Right ventricle myocardium inferior (tissue), 1 donor: Measurements from ENCODE around the gene KRT81. TPM values are rescaled to one million over a fixed set of nuclear protein-coding genes. Genes with fewer than 3 reads are reported as not detected.
"Not testable (repeated sequence)": the region's sequence is repeated elsewhere in the genome, so short reads cannot be mapped to it uniquely, and the experiment has no call there.

Source experiments
- ATAC-seq: fragments of 200-7000 bp; cut with Tn5 transposase; one replicate; pipeline ENCODE4 v1.9.1; 2020; ENCODE audit warnings: mild to moderate bottlenecking, moderate library complexity
- DNase-seq: peaks from one replicate; pipeline ENCODE4 v3.0.0; 2021; ENCODE audit errors: missing footprints
- intact Hi-C: fragments of 100-400 bp; cut with DNase I; formaldehyde crosslinking; loops from one replicate; pipeline ENCODE4 v1.11.0; 2022
- total RNA-seq: library from RNA; stranded (reverse); fragmentation: NEBNext Ultra II Directional; extraction: Animal tissue kit (Norgen Biotek cat#: 25700); gene quantifications from one replicate; pipeline ENCODE4 v1.2.1, GENCODE V29; 2021
- donor health status: DM: no; HTN: yes; CAD: no; lungs with severe emphysema.

The KRT81 gene
- total RNA-seq, 1 donor from 2014 or later, result not detected

- ATAC-seq, DNase-seq, intact Hi-C loops: not testable (repeated sequence)
Observed at GRCh38 chr12:52302242-52302914, 11.0 kb upstream of the KRT81 start.

DNA sequence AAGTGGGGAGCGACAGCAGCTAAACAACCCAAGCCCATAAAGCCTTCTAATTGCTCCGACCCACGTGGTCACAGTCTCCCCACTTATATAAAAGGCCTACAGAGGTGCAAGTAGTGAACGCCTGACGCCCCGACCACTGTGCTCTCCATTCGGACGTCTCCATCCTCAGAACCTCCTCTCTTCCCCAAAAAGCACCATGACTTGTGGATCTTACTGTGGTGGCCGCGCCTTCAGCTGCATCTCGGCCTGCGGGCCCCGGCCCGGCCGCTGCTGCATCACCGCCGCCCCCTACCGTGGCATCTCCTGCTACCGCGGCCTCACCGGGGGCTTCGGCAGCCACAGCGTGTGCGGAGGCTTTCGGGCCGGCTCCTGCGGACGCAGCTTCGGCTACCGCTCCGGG, 10.4 kb upstream of the KRT81 start:
- ATAC-seq, intact Hi-C loops: not testable (repeated sequence)
- peak; percentile 6 for DNase-seq

GRCh38 chr12:52300796-52301691, 9.7 kb upstream of the KRT81 start:
- ATAC-seq (no peak), DNase-seq (peak; percentile 11)
- intact Hi-C loops, result no loop called here

DNA sequence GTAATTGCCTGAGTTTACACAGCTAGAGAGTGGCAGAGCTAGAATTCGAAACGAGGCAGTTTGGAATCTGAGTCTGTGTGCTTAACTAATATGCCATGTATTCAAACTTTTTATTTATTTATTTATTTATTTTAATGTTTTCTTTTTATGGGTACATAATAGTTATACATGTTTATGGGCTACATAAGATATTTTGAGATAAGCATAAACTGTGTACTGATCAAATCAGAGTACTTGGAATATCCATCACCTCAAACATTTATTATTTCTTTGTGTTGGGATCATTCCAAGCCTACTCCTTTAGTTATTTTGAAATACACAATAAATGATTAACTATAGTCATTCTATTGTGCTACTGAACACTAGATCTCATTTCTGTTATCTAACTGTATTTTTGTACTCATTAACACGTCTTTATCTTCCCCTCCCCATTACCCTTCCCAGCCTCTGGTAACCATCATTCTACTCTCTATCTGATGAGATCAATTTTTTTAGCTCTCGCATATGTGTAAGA, 7.4 kb upstream of the KRT81 start:
- intact Hi-C loops, result no loop called here
- no peak for DNase-seq
- ATAC-seq, result no peak

- peak; percentile 4 for DNase-seq
- ATAC-seq, result no peak
- intact Hi-C loops, result no loop called here
Observed at GRCh38 chr12:52296572-52297215, 5.4 kb upstream of the KRT81 start.

DNA sequence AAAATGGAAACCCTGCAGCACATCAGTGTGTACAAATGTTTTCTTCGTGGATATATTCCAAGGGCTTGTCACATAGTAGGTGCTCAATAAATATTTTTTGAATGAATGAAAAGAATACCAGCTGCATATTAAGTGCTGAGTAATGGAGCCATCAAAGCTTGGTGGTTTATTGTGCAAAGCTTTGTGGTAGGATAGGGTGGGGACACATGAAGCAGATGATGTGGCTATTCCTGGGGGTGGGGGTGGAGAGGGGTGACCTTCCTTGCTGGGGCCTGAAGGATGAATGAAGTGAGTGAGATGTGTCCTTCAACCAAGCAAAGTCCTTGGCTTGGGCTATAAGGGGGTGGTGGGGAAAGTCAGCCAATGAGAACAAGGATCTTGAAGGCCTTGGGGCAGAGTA, 4.3 kb upstream of the KRT81 start:
- no peak for DNase-seq
- intact Hi-C loops, result no loop called here
- ATAC-seq, result no peak

- ATAC-seq (no peak), DNase-seq (no peak)
- intact Hi-C loops, result no loop called here
Observed at GRCh38 chr12:52294803-52295202, 3.5 kb upstream of the KRT81 start.

DNA sequence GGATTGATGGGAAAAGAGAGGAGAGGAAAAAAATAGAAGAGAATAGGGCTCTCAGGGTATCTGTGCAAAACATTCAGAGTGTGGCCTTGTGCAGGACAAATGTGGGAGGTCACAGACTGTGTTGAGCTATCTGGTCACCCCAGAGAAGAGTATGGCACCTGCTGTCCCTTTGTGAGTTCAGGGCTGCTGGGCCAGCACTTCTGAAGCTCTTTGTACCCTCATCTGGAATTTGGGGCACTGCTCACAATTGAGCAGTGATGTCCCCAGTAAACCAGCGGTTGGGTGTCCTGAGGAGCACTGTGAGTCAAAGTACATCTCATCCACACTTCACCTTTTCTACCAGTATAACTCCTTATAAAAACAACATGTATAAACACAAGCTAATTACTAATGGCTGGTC, 2.6 kb upstream of the KRT81 start:
- DNase-seq (no peak), ATAC-seq (no peak)
- intact Hi-C loops, result no loop called here

GRCh38 chr12:52290483-52291134, 725 bp downstream of the KRT81 start:
- intact Hi-C loops, ATAC-seq: not testable (repeated sequence)

GRCh38 chr12:52287816-52288805, 3.2 kb downstream of the KRT81 start:
- ATAC-seq, DNase-seq, intact Hi-C loops: not testable (repeated sequence)

More at GRCh38 chr12:52290483-52291134, 725 bp downstream of the KRT81 start:
- not testable (repeated sequence) for DNase-seq

- ATAC-seq, intact Hi-C loops: not testable (repeated sequence)
- DNase-seq, result peak; percentile 50
Observed at GRCh38 chr12:52286857-52287785, 4.2 kb downstream of the KRT81 start.

GRCh38 chr12:52285851-52286530, 5.3 kb downstream of the KRT81 start:
- peak; percentile 64 for DNase-seq
- intact Hi-C loops, result no loop called here

DNA sequence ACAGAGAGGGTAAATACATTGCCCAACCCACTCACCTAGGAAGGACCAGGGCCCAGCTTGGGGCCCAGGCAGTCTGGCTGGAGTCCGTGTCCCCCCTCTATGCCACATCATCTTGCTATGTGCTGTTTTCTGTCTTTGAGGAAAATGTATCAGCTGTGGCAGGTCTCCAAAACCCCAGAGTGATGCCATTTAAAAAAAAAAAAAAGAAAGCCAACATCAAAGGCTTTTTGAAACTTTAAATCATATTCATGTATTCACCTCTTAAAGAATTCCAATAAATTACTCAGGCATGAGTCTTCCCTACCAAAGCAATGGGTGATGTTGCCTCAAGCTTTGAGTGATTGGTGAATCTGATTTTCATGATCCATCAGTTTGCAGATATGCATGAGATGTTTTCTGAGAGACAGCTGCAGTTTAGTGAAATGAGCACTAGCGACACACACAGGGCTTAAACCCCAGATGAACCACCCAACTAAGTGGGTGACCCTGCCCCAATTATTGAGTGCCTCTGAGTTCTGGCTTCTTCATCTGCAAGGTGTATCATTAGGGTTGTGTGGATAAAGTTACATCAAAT, 6.1 kb downstream of the KRT81 start:
- ATAC-seq (no peak), DNase-seq (no peak)
- intact Hi-C loops, result no loop called here

More at GRCh38 chr12:52285851-52286530, 5.3 kb downstream of the KRT81 start:
- ATAC-seq, result no peak

- ATAC-seq (no peak), DNase-seq (peak; percentile 17)
- intact Hi-C loops, result no loop called here
Observed at GRCh38 chr12:52284562-52285171, 6.7 kb downstream of the KRT81 start.
